ENCODE measurements around the gene RANBP6.
"Not testable (repeated sequence)": the region's sequence is repeated elsewhere in the genome, so short reads cannot be mapped to it uniquely, and the experiment has no call there.

RANBP6 gene

DNA sequence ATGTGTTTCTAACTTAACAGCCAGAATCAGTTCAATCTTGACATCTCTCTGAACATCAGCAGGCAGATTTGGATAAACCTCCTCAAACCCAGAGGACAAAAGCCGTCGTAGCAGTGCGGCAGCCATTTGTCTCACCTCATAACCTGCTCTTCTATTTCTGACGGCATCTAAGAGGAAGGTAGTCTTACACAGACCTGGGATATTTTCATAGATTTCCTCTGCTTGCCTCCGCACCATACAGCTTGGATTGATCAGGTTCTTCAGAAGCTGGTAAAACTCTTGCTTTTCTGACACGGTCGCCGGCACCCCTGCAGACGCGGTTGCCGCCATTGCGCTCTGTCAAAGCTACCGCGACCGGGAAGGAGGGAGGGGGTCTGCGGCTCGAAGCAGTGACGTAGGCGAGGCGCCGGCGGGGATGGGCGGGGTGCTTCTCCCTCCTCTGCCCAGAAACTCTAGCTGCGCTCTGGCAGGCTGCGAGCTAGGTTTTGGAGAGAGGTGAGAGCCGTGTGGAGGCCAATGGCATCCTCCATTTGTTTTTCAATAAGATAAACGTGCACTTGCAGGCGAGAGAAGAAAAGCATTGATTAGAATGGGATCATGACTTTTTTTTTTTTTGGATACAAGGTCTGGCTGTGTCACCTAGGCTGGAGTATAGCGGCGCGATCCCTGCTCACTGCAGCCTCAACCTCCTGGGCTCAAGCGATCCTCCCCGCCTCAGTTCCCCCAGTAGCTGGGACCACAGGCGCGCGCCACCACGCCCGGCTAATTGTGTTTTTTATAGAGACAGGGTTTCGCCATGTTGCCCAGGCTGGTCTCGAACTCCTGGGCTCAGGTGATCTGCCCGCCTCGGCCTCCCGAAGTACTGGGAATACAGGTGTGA lies at the start of gene RANBP6:
TSS of gene RANBP6 (minus strand) at position 347 of the 880 bp plus-strand sequence. CDS start at position 330, 17 bp downstream.
- peak; percentile 24 for FAIRE-seq

DNA sequence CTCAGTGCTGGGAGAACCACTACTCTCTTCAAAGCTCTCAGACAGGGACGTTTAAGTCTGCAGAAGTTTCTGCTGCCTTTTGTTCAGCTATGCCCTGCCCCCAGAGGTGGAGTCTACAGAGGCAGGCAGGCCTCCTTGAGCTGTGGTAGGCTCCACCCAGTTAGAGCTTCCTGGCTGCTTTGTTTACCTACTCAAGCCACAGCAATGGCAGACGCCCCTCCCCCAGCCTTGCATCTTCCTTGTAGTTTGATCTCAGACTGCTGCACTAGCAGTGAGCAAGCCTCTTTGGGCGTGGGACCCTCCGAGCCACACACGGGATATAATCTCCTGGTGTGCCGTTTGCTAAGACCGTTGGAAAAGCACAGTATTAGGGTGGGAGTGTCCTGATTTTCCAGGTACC lies 47.7 kb upstream of the RANBP6 start:
- not testable (repeated sequence) for FAIRE-seq

DNA sequence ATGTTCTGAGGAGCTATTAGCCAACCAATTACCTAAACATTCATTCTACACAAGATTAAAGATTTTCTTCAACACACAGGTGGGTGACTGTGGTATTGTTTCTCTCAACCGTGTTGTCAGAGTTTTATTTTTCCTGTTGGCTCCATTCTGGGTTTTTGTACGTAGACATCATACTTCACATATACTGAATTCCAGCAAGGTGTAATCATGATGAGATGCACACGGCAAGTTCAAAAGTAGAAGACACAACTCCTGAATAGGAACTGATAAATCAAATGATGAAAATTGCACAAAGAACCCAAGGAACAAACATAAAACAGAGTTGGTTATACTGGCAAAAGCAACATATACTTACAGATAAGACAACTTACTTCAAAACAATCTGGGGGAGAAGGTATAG lies 40.2 kb upstream of the RANBP6 start:
- no peak for FAIRE-seq

DNA sequence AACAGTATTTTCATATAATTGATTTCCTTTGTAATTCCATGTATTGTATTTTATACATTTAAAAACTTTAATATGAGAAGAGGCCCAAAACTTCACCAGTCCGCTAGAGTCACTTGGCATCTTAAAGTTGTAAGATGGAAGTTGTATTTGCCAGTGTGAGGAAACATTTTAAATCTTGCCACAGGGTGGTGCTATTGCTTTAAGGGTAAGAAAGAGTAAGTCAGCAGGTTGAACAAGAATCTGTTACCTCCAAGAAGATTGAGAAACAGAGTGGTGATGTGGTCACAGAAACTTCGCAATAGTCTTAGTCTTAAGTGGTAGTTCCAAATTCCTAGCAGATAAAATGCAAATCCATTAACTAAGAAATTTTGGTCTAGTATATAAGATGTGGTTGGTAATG lies 39.8 kb upstream of the RANBP6 start:
- FAIRE-seq: peak; percentile 99

DNA sequence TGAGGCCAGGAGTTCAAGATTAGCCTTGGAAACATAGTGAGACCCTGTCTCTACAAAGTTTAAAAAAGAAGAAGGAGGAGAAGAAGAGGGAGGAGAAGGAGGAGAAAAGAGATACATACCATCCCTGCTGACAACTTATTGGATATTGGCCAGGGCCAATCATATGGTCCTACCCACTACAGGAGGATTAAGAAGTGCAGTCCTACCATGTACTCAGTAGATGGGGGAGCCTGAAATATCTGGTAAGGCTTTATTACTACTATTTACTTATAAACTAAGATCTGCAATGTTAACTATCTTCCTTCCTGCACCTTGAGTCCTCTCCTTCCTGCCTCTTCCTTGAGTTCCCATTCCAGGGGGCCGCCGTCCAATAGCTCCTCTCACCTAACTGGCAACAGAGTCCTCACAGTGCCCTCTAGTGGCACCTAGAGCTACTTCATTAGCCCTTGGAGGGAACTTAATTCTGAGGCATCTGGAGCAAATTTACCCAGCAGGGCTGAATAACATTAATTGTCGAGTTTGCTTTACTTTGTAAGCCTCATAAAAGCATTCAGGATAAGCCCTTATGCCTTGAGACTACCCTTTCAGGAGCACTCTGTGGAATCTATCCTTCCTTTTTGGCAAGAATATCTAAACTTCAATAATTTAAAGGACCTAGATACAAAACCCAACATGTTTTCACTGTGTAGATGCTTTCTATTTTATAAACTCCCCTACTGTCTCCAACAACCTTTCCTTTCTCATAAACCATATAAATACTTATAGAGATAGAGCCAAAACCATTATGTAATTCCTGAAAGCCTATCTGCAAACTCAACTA lies 39.1 kb upstream of the RANBP6 start:
- FAIRE-seq: peak; percentile 95

DNA sequence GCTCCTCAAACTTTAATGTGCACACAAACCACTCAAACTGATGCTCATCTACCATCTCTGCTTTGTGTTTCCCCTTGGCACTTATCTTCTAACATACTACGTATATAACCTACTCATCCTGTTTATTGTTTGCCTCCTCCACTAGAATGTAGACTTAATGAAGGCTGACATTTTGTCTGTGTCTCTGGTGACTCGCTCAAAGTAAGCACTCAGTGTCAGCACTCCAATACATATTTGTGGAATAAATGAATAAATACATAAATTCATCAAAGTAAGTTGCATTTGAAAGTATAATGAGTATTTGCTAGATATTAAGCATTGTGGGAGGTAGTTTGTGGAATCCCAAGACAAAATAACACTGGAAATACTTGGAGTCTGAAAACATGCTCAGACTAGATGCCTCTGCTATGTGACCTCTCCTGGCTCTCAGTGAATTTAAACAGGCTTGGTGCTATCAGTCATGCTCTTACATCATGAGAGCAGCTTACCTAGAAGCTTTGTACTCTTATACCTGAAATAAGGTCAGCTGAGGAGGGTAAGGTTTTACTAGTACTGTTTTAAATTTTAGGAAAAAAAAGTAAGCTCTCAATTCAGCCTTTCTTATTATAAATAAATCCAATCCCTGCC lies 37.0 kb upstream of the RANBP6 start:
- no peak for FAIRE-seq

DNA sequence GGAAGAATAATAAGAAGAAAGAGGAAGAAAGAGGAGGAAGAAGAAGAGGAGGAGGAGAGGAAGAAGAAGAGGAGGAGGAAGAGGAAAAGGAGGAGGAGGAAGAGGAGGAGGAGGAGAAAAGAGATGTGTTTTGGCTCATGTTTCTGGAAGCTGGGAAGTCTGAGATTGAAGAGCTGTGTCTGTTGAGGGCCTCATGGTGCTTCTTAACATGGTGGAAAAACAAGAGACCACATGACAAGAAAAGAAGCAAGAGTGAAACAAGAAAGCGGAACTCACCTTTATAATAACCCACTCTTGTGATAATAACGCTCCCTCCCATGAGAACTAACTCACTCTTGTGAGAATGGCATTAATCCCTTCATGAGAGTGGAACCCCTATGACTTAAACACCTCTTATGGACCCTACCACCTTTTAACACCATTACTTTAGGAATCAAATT lies 36.1 kb upstream of the RANBP6 start:
- FAIRE-seq: no peak

DNA sequence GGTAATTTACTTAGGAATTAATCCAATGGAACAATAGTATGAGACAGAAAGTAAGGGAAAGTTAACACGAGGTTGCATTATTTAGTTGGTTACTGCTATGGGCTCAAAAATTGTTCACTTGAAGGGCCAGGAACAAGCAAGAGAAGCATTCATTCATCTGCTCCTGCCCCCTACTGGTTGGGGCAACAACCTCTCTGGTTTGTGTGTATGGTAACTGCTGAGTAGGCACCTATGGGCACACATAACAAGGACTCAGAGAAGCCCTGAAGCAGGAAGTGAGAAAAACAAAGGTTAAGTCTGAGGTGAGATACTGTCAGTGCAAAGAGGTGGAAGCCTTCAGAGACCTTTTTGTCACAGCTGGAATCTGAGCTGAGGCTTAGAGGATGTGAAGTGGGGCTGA lies 34.4 kb upstream of the RANBP6 start:
- no peak for FAIRE-seq

DNA sequence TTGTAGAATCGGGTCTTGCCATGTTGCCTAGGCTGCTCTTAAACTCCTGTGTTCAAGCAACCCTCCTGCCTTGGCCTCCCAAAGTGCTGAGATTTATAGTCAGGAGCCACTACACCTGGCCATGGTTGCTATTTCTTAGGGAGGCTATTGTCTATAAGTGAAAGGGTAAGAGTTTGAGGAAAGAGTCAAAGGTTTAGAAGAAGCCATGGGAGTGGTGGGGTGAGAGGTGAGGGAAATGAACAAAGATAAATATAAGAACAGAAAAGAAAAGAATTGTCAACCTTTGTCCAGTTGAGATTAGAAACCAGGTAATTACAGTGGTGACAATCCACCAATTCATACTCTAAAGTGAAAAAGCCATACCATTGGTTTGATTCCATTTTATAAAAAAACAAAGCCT lies 32.6 kb upstream of the RANBP6 start:
- FAIRE-seq: no peak

DNA sequence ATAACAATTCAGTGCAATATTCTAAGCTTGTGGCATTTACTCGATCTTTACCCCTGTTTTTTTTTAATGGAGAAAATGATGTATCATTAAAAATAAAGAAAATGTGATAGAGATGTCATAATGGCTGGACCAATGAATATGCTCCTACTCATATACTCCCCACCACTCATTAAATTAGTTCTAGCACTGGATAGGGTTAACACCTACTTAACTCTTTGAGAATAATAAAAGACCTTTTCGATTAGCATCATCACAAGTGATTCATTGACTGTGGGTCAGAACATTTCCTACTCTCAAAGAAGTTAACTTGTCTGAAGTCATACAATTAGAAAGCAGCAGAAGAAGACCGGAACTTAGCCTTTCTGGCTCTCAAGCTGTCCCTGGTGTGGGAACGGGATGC lies 31.6 kb upstream of the RANBP6 start:
- FAIRE-seq: no peak

DNA sequence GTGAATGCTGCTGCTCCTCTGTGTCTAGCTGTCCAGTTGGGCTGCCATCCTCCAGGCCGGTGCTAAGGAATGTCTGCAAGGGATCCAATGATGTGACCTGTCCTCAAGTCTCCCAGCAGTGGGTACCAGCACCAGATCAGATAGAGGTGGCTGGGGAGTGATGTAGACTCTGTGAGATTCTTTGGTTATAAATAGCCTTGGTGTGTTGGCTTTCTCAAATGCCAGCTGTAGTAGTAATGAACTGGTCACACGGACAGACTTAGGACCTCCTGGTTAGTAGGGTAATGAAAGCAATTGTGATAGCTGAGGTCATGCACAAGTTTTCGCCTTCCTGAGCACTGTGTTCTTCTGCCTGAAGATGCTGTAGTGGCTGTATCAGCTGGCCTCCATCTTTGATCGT lies 29.9 kb upstream of the RANBP6 start:
- no peak for FAIRE-seq

DNA sequence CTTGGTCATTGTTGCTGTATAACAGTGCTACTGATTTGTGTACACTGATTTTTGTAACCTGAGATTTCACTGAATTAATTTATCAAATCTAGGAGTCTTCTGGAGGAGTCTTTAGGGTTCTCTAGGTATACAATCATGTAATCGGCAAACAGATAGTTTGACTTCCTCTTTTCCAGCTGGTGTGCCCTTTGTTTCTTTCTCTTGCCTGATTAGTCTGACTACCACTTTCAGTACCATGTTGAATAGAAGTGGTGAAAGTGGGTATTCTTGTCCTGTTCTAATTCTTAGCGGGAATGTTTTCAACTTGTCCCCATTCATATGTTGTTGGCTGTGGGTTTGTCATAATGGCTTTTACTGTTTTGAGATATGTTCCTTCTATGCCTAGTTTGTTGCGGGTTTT lies 24.7 kb upstream of the RANBP6 start:
- no peak for FAIRE-seq

DNA sequence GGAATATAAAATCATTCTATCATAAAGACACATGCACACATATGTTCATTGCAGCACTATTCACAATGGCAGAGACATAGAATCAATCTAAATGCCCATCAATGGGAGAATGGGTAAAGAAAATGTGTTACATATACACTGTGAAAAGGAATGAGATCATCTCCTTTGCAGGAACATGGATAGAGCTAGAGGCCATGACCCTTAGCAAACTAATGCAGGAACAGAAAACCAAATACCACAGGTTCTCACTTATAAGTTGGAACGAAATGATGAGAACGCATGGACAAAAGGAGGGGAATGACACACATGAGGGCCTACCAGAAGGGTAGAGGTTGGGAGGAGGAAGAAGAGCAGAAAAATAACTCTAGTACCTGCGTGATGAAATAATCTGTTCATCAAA lies 21.0 kb upstream of the RANBP6 start:
- FAIRE-seq: no peak

DNA sequence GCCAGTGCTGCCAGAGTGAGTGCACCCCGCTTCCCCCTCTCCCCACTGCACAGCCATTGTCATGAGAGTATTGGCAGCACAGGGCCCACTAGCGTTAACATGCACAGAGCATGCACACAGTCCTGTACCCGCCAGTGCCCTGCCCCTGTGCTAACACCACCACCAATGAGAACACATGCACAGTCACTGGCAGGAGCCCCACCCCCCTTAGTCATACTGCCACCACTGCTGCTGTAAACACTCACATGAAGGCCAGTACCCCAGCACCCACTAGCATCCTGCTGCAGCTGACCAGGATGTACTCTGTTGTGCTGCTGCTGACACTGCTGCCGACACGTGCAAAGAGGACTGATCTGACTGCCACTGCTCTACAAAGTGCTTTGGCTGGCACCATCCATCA lies 19.5 kb upstream of the RANBP6 start:
- FAIRE-seq: no peak

DNA sequence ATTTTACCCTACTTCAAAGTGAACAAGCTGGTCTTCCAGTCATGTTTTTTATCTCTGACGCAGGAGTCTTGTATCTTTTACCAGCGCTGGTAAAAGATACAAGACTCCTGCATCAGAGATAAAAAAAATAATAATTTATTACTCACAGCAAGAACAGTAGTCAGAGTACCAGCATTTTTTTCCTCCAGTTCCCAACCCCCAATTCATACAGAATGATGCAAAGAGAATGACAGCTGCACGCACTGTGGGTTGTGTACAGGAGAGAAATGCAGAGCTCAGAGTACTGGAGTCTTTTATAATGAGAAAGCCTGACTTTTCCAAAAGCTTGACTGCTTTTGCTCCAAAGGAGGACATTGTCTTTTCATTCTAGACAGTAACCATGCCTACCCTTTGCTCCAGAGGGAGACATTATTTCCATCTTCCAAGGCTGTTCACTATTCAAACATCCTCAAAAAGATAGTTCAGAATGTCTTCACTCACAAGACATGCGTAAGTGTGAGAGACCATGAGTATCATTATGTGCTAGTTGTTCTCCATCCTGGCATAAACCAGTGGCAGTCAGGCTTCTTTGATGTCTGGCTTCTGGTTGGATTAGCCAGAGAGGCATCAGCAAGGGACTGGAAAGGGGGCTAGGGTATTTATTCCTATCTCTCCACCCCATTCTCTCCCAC lies 14.3 kb upstream of the RANBP6 start:
- FAIRE-seq: no peak

DNA sequence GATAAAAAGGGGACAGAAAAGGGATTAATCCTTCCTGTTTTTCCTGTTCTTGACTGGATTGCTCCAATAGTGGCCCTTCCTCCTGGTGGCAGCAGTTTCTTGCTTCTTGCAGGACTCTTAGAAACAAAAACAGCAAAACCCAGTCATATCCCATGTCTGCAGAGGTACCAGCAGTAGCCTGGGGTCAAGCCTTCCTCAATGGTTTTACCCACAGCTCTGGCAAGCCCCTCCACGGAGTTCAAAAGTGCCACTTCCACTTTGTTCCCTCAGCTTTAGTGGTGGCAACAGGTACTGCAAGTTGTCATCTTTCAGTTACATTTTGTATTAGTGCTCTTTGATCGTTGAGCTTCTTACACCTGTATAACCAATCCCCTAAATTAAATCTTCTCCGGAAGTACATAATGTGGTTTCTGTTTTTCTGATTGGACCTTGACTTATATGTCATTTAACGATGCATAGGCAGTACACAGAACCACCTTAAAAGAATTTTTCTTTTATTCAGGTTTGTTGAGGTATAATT lies 8.7 kb upstream of the RANBP6 start:
- no peak for FAIRE-seq

DNA sequence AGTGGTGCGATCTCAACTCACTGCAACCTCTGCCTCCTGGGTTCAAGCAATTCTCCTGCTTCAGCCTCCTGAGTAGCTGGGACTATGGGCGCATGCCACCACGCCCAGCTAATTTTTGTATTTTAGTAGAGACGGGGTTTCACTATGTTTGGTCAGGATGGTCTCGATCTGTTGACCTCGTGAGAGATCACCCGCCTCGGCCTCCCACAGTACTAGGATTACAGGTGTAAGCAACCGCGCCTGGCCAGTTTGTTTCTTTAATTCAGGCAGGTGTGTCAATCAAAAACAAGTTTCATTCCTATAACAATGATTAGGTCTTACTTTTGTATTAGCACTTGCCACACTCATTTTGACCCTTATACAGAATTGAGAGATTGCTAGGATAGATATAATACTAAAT lies 1.6 kb upstream of the RANBP6 start:
- not testable (repeated sequence) for FAIRE-seq

DNA sequence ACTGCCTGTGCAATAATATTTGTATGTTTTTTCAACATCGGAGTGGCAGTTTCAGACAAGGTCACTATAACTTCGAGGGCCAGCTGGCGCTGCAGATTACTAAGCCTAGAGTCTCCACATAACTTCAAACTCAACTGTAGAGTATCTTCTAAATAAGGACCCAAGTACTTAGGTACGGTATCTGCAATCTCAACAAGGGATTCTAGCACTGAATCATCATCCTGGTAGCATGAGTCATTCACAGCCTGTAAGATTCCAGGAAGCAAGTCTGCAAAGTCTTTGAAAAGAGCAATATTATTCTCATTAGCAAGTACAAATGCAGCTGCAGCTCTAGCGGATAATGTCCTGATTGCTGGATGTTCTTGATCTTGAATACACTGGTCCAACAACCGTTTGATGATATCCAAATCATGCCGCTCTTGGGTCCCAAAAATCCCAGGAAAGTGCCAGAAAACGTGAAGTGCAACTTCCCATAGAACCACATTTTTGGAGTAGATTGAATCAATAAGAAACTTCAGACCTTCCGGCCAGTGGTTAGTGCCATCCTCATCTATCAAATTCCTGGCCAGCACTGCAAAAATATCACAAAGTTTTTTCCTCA lies 654 bp downstream of the RANBP6 start:
- no peak for FAIRE-seq

DNA sequence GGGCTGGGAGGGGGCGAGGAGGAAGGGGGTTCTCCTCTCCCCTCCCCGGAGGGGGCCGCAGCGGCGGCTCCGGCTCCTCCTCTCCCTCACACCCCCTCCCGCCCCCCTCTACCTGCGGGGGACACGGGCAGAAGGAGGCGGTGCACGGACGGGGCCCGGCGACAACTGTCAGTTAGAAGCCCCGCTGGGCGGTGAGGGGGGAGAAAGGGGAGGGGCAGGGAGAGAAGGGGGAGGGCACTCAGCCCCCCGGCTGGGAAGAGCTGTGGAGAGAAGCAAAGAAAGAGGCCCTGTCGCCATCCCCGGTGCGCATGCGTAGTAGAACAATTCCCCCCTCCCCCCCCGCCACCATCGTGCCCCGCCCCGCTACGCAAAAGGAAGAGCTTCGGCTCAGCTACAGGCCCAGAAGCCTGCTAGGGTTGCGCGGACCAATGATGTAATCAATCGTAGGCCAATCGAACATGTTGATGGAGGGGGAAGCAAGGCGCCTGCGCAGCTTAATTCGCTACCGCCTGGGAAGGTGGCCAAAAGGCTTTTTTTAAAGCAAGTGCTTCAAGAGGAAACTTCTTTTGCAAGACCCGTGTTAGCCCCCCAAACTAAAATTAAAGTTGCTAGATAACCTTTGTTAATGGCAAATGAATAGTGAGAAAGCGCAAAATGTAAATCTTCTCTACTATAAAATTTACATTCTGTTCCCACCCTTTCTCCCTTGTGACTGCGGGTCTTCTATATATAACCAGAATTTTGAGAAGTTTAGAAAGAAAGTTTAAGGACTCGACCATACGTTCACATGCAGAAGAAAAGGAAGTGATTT lies 7.0 kb downstream of the RANBP6 start:
- FAIRE-seq: peak; percentile 91

DNA sequence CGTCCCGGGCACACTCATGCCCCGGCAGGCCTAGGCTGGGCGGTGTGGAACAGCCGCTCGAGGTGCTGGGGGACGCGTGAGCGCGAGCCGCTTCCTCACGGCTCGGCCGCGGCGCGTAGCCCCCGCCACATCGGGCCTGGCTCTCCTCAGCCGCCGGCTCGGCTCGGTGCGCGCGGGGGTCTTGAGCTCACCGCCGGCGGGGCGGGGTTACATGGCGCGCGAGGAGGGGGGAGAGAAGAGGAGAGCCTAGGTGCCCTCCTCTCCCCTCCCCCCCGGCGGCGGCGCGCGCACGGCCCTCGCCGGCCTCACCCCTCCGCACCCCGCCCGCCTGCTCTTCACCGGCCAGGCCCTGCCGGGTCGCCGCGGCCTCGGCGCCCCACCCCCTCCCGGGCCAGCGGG lies 7.7 kb downstream of the RANBP6 start:
- no peak for FAIRE-seq

DNA sequence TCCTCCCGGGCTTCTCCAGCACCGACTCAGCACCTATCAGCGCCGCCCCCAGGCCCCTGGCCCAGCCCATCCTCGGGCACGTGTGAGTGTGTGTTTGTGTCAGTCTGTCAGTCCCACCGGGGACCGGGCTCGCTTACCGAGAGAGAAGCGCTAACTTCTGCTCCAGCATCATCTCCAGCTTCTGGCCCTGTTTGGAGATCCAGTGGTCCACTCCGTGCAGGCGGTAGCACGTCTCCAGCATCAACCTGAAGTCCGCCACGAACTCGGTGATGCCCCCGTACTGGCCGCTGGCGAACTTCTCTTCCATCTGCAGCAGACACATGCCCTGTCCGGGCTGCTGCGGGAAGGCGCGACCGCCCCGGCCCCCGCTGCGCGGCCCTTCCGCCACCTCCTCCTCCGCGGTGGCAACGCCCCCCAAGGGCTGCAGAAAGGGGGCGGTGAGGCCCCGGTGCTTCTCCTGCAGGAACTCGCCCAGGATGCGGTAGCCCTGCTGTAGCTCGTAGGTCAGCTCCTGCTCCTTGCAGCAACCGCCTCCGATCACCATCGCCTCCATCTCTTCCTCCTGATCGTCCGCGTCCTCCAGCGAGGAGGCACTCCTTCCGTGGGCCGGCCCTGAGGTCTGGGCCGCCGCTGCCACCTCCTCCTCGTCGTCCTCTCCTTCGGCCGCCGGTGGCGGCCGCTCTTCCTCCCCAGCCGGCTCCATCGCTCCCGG lies 8.2 kb downstream of the RANBP6 start:
- FAIRE-seq: no peak

Data from islet of Langerhans (tissue), 1 donor.